NCI-H82 treated with DMSO at 0.1 percent for 48 hours (cell line): ENCODE data around the gene SRGAP2C.
"Not testable (repeated sequence)": the region's sequence is repeated elsewhere in the genome, so short reads cannot be mapped to it uniquely, and the experiment has no call there.

Experiments
- DNase-seq: peaks from one replicate; lab custom pipeline; 2025; ENCODE audit not compliant: unreplicated experiment; lab: John Stamatoyannopoulos, UW

Gene SRGAP2C

GRCh38 chr1:121185140-121185708 lies 449 bp downstream of the SRGAP2C start:
- not testable (repeated sequence) for DNase-seq

GRCh38 chr1:121186191-121186590 lies 1.4 kb downstream of the SRGAP2C start:
- not testable (repeated sequence) for DNase-seq

DNA sequence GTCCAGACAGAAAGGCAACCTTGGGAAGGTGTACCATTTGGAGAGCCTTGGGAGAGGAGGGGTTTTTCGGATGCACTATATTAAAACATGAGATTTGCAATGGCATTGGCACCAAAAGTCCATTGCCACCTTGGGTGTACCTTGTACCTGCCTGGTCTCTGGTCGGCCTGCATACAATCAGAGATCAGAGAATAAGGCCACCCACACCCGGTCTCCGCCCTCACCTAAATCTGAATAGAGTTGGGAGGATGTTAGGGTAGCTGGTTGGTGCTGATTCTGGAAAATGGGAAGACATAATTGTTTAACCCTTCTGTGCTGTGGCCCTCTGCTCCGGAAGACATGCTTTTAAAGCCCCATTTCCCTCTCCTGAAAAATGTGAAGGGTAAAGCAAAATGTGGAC lies 3.1 kb downstream of the SRGAP2C start:
- not testable (repeated sequence) for DNase-seq

DNA sequence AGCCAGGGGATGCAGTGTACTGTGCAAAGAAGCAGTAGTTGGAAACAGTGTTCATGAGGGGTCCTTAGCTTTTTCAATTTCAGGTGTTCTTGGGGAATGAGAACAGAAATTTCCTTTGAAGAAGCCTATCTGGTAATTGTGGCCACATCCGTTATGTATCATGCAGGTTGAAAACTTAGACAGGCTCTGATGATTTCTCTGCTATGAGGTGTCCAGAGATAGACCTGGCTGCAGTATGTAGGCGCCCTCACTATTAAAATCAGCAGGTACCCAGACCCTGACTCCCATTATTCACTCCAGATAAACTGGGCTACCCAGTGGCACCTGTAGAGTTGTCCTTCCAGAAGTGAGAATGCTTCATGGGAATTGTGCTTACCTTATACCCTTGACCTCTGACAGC lies 7.7 kb downstream of the SRGAP2C start:
- DNase-seq = not testable (repeated sequence)

DNA sequence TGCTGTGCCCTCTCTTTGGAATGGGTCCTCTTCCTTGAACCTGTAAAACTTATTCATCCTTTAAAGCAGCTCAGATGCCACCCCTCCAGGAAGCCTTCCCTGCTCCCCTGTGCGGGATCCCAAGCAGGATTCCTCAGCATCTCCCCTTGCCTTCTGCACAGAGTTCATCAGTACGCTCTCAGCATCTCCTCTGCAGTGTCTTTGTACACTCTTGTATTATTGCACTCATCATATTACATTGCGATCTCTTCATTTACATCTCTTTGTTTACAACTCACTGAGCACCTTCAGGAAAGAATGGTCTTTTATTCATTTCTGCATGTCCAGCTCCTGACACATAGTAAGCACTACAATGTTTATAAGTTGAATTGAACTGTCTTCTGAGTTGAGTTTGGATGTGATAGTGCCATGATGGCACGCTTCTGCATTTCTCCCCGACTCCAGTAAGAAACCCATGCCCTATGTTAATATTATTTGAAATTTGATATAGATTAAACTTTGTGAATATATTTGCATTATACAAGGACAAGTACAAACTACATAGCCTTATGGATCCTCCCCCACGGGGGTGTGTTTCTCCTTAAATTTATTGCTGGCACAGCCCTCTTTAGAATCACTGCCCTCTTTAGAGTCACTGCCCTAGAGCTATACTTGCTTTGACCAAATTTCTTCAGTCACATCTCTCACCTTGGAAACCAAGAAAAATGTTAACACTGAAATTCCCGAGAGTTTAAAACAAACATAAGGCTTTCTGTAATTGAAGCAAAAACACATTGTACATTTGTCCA lies 12.5 kb downstream of the SRGAP2C start:
- not testable (repeated sequence) for DNase-seq

DNA sequence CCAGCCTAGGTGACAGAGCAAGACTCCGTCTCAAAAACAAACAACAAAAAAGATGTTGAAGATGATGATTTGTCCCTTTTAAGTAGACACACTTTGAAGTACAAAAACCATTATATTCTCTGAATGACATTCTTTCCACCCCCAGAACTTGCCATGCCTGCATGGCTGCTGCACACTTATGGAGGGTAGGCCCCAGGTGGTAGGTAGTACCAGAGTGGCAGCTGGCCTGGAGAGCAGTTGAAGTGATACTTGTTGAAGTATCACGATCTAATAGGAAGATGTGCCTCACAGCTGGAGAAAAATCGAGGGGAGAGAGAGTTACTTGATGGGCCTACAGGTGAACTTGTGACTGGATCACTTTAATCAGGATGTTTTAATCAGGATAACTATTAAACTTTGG lies 15.0 kb downstream of the SRGAP2C start:
- DNase-seq = not testable (repeated sequence)

- not testable (repeated sequence) for DNase-seq
These were observed 15.5 kb downstream of the SRGAP2C start for GRCh38 chr1:121200232-121200631.

DNA sequence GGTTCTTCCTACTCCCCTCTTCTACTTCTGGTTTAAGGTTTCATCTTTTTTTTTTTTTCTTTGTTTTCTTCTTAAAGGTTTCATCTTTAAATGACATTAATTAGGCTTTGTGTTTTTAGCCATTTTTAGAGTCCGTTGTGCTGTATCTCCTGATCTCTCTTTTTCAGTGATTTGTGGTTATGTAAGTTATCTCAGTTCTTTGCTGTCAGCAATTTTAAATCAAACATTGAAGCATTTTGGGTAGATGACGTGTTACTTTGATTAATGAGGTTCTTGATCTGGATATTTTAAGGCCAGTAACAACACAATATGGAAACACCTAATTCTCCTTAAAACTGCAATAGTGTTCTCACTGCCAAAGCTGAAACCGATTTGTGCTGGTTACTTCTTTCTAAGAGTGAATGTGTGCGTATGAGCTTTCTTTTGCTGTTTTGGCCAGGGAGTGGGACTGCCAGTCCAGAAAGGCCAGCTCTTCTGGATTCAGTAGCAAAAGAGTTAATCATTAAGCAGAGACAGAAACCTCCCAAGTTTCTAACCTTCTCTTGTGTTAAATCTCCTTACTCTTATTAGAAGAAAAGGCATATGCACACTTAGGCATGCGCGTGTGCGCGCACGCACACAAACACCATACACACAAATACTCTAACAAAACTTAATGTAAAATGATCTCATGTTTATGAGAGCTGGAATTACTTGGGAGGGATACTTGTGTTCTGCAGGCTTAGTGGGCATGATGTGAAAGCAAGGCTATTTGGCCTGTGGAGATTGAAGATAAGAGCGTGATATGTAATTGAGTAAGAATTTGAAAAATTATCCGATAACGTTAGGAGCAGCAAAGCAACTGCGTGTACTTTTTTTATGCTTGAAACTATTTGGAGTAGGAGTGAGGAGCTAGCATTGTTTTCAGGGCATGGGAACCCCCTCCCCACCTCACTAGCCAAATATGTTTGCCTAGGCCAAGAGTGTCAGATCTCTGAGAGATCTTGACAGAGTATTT lies 16.5 kb downstream of the SRGAP2C start:
- not testable (repeated sequence) for DNase-seq

GRCh38 chr1:121202986-121203385 lies 18.2 kb downstream of the SRGAP2C start:
- DNase-seq = not testable (repeated sequence)

DNA sequence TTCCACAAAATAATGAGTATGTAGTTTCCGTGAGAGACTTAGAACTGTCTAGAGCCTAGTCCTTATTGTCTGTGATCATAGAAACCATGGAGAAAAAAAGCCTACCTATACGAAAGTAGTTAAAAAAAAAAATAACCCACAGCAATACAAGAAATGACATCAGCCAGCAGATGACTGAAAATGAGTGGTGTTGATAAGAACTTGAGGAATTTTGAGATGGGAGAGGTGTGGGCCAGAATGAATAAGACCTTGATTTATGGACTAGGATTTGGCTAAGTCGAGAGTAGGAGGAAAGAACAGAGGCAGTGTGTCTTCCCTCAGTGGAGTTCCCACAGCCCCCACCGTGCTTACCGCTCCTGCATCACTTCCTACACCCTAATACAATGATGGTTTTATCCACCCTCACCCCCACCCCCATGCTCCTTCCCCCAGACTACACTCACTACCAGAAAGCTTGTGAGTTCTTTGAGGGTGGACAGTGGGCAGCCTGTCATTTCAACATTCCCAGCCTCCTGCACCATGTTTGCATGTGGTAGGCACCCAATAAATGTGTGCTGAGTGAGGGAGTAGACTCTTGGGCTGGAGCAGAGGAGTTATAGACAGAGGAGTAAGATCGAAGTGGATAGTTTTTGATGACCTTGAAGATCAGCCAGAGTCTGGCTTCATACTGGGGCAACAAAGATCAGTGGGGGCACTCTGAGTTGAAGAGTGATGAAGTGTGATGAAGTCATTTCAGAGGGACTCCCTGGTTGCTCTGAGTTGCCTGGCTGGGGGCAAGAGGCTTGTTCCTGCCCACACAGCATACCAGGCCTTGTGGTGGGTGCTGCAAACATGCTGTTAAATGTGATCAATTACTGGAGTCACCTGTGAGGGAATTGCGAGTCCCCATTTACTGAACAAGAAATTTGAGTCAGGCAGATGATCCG lies 21.3 kb downstream of the SRGAP2C start:
- DNase-seq = not testable (repeated sequence)

GRCh38 chr1:121207328-121207727 lies 22.6 kb downstream of the SRGAP2C start:
- DNase-seq = not testable (repeated sequence)

GRCh38 chr1:121208375-121208774 lies 23.6 kb downstream of the SRGAP2C start:
- not testable (repeated sequence) for DNase-seq

DNA sequence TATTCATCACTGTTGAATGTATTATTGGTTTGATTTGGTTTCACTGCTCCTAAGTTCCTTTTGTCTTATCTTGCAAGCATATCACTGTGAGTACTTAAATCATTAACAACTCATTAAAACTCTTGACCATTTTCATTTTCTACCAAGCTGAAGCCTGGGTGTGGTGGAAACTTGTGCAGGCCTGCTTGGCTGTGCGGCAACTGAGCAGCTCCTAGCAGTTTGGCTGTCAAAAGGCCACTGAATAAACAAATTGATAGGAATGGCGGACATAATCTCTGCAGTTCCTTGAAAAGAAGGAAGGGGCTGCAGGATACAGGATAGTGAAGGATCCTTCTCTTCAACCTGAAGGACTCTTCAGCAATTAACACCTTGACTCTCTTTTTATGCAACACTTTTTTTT lies 26.0 kb downstream of the SRGAP2C start:
- not testable (repeated sequence) for DNase-seq

DNA sequence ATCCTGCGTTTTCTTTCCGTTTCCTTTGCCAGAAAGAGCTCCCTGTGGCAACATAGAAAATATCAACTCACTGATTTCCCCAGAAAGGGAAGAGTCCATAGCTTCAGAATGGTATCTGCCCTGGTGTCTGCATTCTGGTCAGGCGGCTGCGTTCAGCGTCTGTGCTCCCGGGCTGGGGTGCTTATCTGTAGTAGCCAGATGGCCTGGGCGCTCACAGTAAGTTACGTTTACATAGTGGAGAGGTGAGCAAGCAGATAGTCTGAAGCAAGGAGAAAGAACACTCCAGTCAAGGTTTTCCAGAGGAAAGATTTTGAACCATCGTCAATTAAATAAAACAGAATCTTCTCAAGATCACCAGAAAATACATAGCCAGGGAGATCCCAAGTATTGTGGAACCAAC lies 28.7 kb downstream of the SRGAP2C start:
- DNase-seq = not testable (repeated sequence)

DNA sequence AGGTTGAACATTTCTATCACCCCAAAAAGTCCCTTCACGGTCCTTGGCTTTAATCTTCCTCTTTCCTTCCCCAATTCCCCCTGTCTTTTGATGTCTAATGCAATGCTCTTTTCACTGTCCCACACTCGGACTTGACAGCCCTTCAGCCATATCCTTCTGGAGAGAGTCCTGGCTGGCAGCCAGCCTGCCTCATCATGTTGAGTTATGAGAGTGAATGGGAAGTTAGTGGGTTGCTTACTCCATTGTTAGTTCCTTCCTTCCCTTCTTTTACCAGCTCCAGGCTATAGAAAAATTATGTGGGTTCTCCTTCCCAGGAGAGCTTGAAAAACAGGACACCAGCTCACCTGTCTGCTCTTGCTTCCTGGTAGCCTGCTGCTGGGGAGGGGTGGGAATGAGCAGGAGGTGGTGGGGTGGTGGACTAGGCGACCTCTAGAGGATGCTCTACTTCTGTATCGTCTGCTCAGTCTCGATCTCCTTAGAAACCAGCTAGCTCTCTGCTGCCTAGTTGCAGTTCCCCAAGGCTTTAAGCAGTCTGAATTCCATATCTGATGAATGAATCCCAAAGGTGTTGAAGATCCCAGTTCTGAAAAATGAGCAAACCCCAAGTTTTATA lies 29.9 kb downstream of the SRGAP2C start:
- not testable (repeated sequence) for DNase-seq

GRCh38 chr1:121215699-121216417 lies 31.1 kb downstream of the SRGAP2C start:
- DNase-seq = not testable (repeated sequence)

DNA sequence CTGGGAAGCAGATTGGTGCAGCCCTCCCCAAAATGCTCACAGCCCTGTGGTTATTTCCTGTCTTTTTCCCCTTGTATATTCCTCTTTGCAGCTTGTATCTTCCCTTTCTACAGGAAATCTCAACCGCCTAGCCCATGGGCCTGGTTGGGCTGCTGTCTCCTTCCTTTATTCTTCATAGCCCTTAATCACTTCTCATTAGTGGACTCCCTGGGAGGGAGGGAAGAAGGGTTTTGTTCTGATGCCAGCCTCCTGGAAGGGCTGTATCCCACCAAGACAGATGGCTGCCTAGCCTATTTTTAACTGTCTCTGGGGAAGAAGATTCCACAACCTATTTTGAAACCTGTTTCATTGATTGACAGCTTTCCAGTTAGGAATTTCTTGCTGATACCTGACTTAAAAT lies 31.9 kb downstream of the SRGAP2C start:
- DNase-seq = not testable (repeated sequence)

DNA sequence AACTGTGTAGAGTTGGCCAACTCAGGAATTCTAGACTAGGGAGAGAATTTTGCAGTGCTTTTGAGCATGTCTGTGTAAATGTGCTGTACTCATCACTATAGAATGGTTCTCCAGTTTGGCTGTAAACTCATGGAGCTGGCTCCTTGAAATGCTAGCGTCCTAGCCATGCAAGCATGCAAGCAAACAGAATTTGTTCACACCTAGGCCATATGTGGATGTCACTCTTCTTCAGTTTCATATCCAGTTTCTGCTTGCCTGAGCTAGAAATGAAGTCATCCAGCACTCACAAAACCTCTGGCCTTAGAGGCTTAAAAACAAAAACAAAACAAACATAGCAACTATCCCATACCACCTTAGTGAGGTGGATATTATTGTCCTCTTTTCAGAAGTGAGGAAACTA lies 37.0 kb downstream of the SRGAP2C start:
- not testable (repeated sequence) for DNase-seq

- DNase-seq = not testable (repeated sequence)
These were observed 39.9 kb downstream of the SRGAP2C start for GRCh38 chr1:121224714-121225113.
